ENCODE results near the gene SEC22C.

DNA sequence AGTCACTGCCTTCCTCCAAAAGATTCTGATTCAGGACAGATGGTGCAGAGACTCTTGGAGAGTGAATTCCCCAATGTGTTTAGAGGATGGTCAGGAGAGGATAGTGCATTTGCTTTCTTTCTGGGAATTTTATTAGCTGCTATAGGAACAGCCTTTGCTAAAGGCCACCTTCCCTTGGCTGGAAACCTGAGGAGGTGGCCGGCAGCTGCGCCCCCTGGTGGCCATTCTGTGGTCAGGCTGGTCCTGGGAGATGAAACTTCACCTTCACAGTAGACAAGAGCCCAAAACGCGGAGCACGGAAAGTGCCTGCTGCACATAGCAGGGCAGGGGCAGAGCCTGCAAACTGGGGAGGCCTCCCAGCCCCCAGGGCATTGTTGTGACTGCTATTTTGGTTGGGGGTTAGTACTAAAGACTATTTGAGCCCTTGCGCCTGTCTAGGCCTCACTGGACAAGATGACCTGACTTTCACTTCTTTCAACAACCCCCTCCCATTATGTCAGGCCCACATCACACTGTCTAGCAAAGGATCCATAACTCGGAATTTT lies 34.3 kb downstream of the SEC22C start:
- TF ChIP-seq CTCF (IDR thresholded peaks at IDR 0.05; ENCODE audit: low read depth, low read length) (peak; percentile 98), EZH2phosphoT487 (IDR thresholded peaks at IDR 0.05; ENCODE audit: low read depth) (no peak)
